ENCODE results near the gene MRPL16.
"Not testable (repeated sequence)": the region's sequence is repeated elsewhere in the genome, so short reads cannot be mapped to it uniquely, and the experiment has no call there.

MRPL16 gene

GRCh38 chr11:59812220-59812619 lies 1.6 kb upstream of the MRPL16 start:
- DNase-seq (ENCODE audit: low read depth in 2 of 2) = no peak

GRCh38 chr11:59810911-59811259 lies 307 bp upstream of the MRPL16 start:
- no peak for DNase-seq (ENCODE audit: low read depth in 2 of 2)

- DNase-seq (ENCODE audit: low read depth in 2 of 2) = no peak
Observed at GRCh38 chr11:59807047-59807610, 3.4 kb downstream of the MRPL16 start.

GRCh38 chr11:59804061-59804460 lies 6.5 kb downstream of the MRPL16 start:
- no peak for DNase-seq (ENCODE audit: low read depth in 2 of 2)

- no peak for DNase-seq (ENCODE audit: low read depth in 2 of 2)
Observed at GRCh38 chr11:59802639-59803176, 7.9 kb downstream of the MRPL16 start.

- no peak for DNase-seq (ENCODE audit: low read depth in 2 of 2)
Observed at GRCh38 chr11:59801981-59802638, 8.5 kb downstream of the MRPL16 start.

GRCh38 chr11:59801160-59801706 lies 9.3 kb downstream of the MRPL16 start:
- no peak for DNase-seq (ENCODE audit: low read depth in 2 of 2)

GRCh38 chr11:59800390-59801025 lies 10.1 kb downstream of the MRPL16 start:
- no peak for DNase-seq (ENCODE audit: low read depth in 2 of 2)

- DNase-seq (ENCODE audit: low read depth in 2 of 2) = no peak
Observed at GRCh38 chr11:59794417-59794816, 16.2 kb downstream of the MRPL16 start.

GRCh38 chr11:59792507-59792906 lies 18.1 kb downstream of the MRPL16 start:
- no peak for DNase-seq (ENCODE audit: low read depth in 2 of 2)

- no peak for DNase-seq (ENCODE audit: low read depth in 2 of 2)
Observed at GRCh38 chr11:59791639-59792038, 18.9 kb downstream of the MRPL16 start.

GRCh38 chr11:59787816-59788215 lies 22.8 kb downstream of the MRPL16 start:
- no peak for DNase-seq (ENCODE audit: low read depth in 2 of 2)

- DNase-seq (ENCODE audit: low read depth in 2 of 2) = no peak
Observed at GRCh38 chr11:59787255-59787588, 23.4 kb downstream of the MRPL16 start.

- DNase-seq (ENCODE audit: low read depth in 2 of 2) = no peak
Observed at GRCh38 chr11:59785818-59786217, 24.8 kb downstream of the MRPL16 start.

GRCh38 chr11:59784441-59784840 lies 26.1 kb downstream of the MRPL16 start:
- DNase-seq (ENCODE audit: low read depth in 2 of 2) = not testable (repeated sequence)

- DNase-seq (ENCODE audit: low read depth in 2 of 2) = no peak
Observed at GRCh38 chr11:59783632-59784090, 26.9 kb downstream of the MRPL16 start.

GRCh38 chr11:59782080-59782479 lies 28.5 kb downstream of the MRPL16 start:
- DNase-seq (ENCODE audit: low read depth in 2 of 2) = no peak

- DNase-seq (ENCODE audit: low read depth in 2 of 2) = no peak
Observed at GRCh38 chr11:59779487-59779886, 31.1 kb downstream of the MRPL16 start.

- no peak for DNase-seq (ENCODE audit: low read depth in 2 of 2)
Observed at GRCh38 chr11:59778122-59778521, 32.5 kb downstream of the MRPL16 start.

- DNase-seq (ENCODE audit: low read depth in 2 of 2) = no peak
Observed at GRCh38 chr11:59777104-59777503, 33.5 kb downstream of the MRPL16 start.

- no peak for DNase-seq (ENCODE audit: low read depth in 2 of 2)
Observed at GRCh38 chr11:59776210-59777066, 34.1 kb downstream of the MRPL16 start.

GRCh38 chr11:59773083-59773440 lies 37.5 kb downstream of the MRPL16 start:
- no peak for DNase-seq (ENCODE audit: low read depth in 2 of 2)

Data from stimulated activated CD4-positive, alpha-beta T cell treated with anti-CD3 and anti-CD28 coated beads, Interleukin-4, amount 100 ng/mL, for 48 hours (primary cell).